ENCODE measurements around the gene PDAP1. TPM values are rescaled to one million over a fixed set of nuclear protein-coding genes. Genes with fewer than 3 reads are reported as not detected.

The PDAP1 gene
- total and polyA plus RNA-seq, 2 of the 8 experiments (the other 6 are each of a cell fraction or from before 2014, with no cell fraction given), result 26.6 to 169 TPM

- no peak for TF ChIP-seq USF2 (IDR thresholded peaks at IDR 0.05; ENCODE audit: low read length)
- peak; percentile 87 for TF ChIP-seq ASH2L (IDR thresholded peaks at IDR 0.05; ENCODE audit: low read length)
- no peak for TF ChIP-seq HDAC6 (IDR thresholded peaks at IDR 0.05; ENCODE audit: low read depth, low read length)
- peak; percentile 22; the same call in 1 of the 2 replicates for TF ChIP-seq E2F6 (IDR thresholded peaks at IDR 0.05)
- TF ChIP-seq TEAD4 (IDR thresholded peaks at IDR 0.05; ENCODE audit: low read depth, low read length), result no peak
- peak; percentile 14 for TF ChIP-seq TAF7 (optimal IDR thresholded peaks at IDR 0.05; ENCODE audit: borderline replicate concordance, low read depth, low read length)
- TF ChIP-seq EGR1 (IDR thresholded peaks at IDR 0.05; ENCODE audit: borderline replicate concordance, low read depth, low read length), result no peak
- TF ChIP-seq PHF8 (conservative IDR thresholded peaks at IDR 0.05; ENCODE audit: low read depth, low read length), result 0 out of 2 replicates have a peak, but pooled peaks have one; percentile 21
- TF ChIP-seq SIRT6 (IDR thresholded peaks at IDR 0.05; ENCODE audit: low read length), result no peak
- TF ChIP-seq CHD1 (IDR thresholded peaks at IDR 0.05; ENCODE audit: low read depth, low read length), result no peak
- no peak for TF ChIP-seq BRCA1 (IDR thresholded peaks at IDR 0.05; ENCODE audit: low read depth, low read length)
- TF ChIP-seq CEBPB (IDR thresholded peaks at IDR 0.05; ENCODE audit: low read depth, low read length), result no peak
- TF ChIP-seq YY1 (IDR thresholded peaks at IDR 0.05; ENCODE audit: low read depth, low read length), result no peak
- TF ChIP-seq BACH1 (IDR thresholded peaks at IDR 0.05; ENCODE audit: low read length), result peak; percentile 28; the same call in 1 of the 2 replicates
- peak; percentile 72 for TF ChIP-seq KDM4A (IDR thresholded peaks at IDR 0.05; ENCODE audit: low read depth, low read length, severe bottlenecking)
- TF ChIP-seq, protein P1, sequence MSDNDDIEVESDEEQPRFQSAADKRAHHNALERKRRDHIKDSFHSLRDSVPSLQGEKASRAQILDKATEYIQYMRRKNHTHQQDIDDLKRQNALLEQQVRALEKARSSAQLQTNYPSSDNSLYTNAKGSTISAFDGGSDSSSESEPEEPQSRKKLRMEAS (IDR thresholded peaks at IDR 0.05), result 0 out of 2 replicates have a peak, but pooled peaks have one; percentile 42
- peak; percentile 72; the same call in 1 of the 2 replicates for TF ChIP-seq POLR2AphosphoS5 (IDR thresholded peaks at IDR 0.05; ENCODE audit: low read depth, low read length)
These were observed 15.6 kb downstream of the PDAP1 start (continued) for GRCh38 chr7:99392659-99393354.
